ENCODE results near the gene P3H4.

P3H4 gene

GRCh38 chr17:41772218-41772585, 39.5 kb downstream of the P3H4 start:
- no peak for DNase-seq (ENCODE audit: low read depth)

- DNase-seq (ENCODE audit: low read depth) = no peak
Measured at GRCh38 chr17:41771389-41772206, 40.2 kb downstream of the P3H4 start.

GRCh38 chr17:41769985-41770384, 41.8 kb downstream of the P3H4 start:
- no peak for DNase-seq (ENCODE audit: low read depth)

- DNase-seq (ENCODE audit: low read depth) = no peak
Measured at GRCh38 chr17:41769346-41769862, 42.3 kb downstream of the P3H4 start.

- DNase-seq (ENCODE audit: low read depth) = no peak
Measured at GRCh38 chr17:41768682-41769288, 43.0 kb downstream of the P3H4 start.

- DNase-seq (ENCODE audit: low read depth) = no peak
Measured at GRCh38 chr17:41767324-41768042, 44.3 kb downstream of the P3H4 start.

- no peak for DNase-seq (ENCODE audit: low read depth)
Measured at GRCh38 chr17:41766135-41766534, 45.6 kb downstream of the P3H4 start.

GRCh38 chr17:41763327-41763726, 48.4 kb downstream of the P3H4 start:
- no peak for DNase-seq (ENCODE audit: low read depth)

- DNase-seq (ENCODE audit: low read depth) = no peak
Measured at GRCh38 chr17:41762841-41763240, 48.9 kb downstream of the P3H4 start.

- DNase-seq (ENCODE audit: low read depth) = no peak
Measured at GRCh38 chr17:41762391-41762790, 49.4 kb downstream of the P3H4 start.

GRCh38 chr17:41760878-41761277, 50.9 kb downstream of the P3H4 start:
- DNase-seq (ENCODE audit: low read depth) = no peak

- no peak for DNase-seq (ENCODE audit: low read depth)
Measured at GRCh38 chr17:41758601-41759000, 53.1 kb downstream of the P3H4 start.

GRCh38 chr17:41754066-41754465, 57.7 kb downstream of the P3H4 start:
- no peak for DNase-seq (ENCODE audit: low read depth)

Measured in fibroblast of the conjunctiva (primary cell).